SIG-M5 treated with dmso at 0.1 percent for 504 hours (cell line): ENCODE data around the gene KIF21A.

Experiments used
- DNase-seq: peaks from one replicate; lab custom pipeline; 2025; ENCODE audit not compliant: unreplicated experiment; lab: John Stamatoyannopoulos, UW

The KIF21A gene

DNA sequence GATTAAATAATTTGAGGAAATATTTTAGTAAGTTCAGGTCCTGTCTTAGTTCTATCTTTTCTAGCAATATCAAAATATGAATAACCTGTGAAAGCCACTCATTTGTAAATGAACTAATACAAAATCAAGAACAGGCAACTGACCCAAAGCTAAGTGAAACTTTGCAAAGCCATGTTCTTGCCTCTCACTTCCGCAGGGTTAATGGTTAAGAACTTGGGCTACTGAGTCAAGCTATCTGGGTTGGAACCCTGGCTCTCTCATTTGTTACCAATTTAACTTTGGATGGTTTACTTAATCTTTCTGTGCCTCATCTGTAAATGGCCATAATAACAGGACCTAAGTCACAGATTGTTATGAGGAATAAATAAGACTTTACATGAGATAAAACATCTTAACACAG is 2.8 kb downstream of the KIF21A start:
- DNase-seq: no peak

- DNase-seq: no peak
Observed at GRCh38 chr12:39435531-39435930, 7.4 kb downstream of the KIF21A start.

- no peak for DNase-seq
Observed at GRCh38 chr12:39431797-39432196, 11.1 kb downstream of the KIF21A start.

DNA sequence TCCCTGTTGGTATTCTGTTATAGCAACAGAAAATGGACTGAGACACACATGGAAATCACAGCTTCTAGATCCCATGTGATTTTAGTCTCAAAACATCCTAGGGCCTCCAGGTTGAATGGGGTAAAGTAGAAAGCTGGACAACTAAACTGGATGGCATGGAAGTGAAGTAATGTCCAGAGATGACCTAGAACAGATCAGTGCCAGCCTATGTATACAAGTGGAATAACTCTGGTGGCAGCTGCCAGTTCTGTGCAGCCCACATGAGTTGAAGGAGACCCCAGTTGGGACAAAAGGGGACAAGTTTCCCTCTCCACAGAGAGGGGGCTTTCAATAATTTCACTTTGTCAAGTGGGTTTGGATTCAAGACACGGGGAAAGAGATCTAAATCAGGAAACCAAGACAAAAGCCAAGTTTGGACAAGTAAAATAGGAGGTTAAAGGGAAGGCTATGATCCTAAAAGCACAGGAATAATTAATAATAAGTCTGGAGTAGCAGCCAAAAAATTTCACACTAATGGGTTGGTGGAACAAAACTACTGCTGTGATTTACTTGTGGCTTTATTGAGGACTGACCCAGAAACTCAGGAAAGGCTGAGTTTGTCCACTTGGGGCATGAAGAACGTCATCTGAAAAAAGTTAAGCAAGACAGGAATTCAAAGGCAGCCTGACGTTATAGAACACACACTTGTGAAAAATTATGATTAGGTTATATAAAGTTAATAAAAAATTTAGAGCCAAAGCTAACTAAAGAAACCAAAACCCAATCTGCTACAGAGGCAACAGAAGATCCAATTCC is 11.7 kb downstream of the KIF21A start:
- no peak for DNase-seq

GRCh38 chr12:39429809-39430208 is 13.1 kb downstream of the KIF21A start:
- no peak for DNase-seq

GRCh38 chr12:39427360-39427808 is 15.5 kb downstream of the KIF21A start:
- DNase-seq: no peak

DNA sequence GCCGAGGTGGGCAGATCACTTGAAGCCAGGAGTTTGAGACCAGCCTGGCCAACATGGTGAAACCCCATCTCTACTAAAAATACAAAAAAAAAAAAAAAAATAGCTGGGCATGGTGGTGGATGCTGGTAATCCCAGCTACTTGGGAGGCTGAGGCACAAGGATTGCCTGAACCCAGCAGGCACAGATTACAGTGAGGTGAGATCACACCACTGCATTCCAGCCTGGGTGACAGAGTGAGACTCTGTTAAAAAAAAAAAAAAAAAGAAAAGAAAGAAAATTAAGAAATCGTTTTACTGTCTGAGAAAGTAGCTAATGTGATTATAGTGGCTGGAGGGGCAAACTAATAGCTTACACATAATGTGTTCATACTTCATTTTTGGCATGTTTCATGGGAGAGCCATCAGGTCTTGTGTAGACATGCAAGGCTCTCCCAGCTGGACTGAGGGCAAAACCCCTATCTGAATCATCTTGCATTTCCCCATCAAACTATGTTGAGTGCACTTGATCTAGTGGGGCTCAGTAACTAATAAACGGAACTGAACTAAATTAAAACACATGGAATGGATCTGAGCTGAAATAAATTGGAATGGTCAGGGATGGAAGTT is 16.2 kb downstream of the KIF21A start:
- DNase-seq: no peak

GRCh38 chr12:39420043-39420442 is 22.9 kb downstream of the KIF21A start:
- no peak for DNase-seq

GRCh38 chr12:39419471-39419870 is 23.4 kb downstream of the KIF21A start:
- no peak for DNase-seq

DNA sequence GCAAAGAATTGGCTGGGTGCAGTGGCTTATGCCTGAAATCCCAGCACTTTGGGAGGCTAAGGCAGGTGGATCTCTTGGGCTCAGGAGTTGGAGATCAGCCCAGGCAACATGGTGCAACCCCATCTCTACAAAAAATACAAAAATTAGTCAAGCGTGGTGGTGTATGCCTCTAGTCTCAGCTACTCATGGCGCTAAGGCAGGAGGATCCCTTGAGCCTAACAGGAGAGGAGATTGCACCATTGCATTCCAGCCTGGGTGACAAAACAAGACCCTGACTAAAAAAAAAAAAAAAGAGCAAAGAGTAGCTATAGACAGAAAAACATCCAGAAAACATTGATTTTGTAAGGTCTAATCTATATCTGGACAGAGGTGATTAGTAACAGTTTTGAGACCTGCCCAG is 25.0 kb downstream of the KIF21A start:
- no peak for DNase-seq

DNA sequence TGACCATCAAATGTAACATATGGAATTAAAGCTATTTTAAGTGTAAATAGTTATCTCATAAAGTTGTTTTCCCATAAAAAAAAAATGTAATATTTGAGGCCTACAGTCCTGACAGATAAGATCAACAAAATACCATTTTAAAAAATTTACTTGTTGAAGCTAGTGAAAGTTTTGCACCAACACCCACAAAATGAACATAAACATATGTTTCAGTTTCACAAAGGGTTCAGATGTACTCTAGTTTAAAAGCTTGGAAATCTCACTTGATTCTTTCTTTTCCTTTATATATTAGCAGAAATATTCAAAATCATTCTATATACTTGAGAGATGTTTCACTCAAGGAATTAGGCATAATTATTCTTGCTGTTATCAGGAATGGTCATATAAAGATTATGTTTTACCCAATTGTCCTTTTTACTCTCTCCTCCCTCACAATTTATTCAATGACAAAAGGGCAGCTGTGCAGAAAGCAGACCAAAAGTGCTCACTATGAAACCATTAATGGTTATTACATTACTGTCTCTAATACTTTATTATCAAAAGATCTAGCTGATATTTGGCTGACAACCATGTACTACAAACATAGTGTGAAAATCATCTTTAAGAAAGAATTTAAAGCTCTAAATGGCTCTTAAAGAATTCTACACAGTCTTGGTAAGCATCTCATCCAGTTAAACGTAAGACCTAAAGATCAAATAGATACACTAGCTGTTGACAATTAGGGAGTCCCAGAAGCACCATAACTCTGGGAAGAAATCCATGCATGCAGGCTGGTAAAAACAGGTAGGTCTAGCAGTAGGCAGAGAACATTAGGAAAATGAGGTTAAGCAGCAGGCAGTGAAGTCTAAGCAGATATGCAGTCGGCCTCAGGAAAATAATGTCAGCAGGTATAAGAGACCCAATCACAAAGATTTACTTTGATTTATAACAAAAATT is 28.8 kb downstream of the KIF21A start:
- no peak for DNase-seq

GRCh38 chr12:39412210-39412609 is 30.7 kb downstream of the KIF21A start:
- DNase-seq: no peak

GRCh38 chr12:39406262-39406661 is 36.7 kb downstream of the KIF21A start:
- DNase-seq: no peak

DNA sequence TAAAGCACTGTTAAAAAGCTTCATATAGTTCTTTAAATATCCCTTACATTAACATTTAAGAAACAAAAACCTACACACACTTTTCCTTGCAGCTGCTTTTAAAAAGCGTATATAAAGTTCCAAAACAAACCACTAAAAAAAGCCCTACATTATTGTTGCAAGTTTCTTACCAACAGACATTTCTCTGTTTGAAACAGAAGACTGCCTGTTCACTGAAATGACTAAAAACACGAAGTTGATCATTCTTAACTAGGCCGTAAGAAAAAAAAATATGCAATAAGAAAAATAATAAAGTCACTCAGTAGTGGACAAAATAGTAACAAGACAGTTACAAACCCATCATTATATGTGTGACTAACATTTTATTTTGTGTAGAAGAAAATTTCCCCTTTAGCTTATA is 37.3 kb downstream of the KIF21A start:
- no peak for DNase-seq

DNA sequence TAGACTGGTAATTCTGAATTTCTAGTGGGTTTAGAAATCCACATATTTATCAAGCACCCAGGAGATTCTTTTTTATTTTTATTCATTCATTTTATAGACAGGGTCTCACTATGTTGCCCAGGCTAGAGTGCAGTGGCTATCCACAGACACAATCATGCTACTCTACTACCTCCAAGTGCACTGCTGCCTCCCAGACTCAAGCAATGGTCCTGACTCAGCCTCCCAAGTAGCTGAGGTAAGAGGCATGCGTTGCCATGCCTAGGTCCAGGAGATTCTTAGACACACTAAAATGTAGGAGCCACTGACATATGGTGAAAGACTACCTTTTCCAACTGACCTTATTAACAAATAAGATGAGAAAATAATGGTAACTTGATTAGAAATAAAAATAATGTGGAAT is 38.9 kb downstream of the KIF21A start:
- no peak for DNase-seq

DNA sequence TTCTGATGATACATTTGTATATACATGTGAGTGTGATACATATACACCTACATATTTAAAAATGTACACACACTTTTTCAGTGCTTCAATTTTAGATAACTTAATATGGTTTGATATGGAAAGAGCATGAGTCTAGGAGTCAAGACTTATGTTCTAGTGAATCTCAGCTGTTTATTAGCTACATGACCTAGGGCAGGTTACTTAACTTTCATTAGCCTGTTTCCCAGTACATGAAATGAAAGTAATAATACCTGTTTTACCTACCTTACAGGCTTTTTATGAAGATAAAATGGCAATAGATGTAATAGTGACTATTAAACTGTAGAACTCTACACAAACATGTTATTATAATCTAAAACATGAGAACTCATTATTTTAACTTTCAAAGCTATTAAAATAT is 39.5 kb downstream of the KIF21A start:
- no peak for DNase-seq

DNA sequence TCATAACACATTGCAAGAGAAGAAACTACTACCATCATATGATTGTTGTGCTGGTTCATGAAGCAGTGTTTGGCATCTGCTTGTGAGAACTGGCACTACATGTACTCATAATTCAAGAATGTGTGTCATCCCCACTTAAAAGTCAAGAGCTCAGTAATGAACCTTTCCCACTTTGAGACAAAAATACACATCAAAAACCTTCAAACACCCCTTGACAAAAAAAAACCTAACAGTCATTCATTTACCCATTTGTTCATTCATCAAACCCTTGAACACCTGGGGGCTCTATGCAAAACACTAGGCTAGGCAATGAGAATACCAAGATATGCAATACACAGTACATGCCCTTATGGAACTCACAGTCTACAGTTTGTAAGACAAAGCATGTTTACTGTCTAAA is 40.0 kb downstream of the KIF21A start:
- DNase-seq: no peak

DNA sequence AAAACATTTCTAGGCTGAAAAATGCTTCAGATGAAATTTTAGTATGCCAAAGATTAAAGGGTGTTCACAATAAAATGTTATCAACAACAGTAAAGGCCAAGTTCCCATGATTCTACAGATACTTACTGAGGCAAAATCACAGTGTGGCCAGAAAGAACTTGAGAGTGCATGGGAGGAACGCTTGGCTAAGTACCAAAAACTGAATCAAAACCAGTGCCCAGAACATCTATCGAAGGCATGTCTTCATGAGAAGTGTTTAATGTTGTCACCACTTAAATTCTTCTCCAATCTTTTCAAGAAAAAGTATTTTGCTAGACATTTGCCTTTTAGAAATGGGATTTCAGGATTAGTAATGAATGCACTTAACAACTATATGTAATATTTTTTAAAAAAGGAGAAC is 41.5 kb downstream of the KIF21A start:
- no peak for DNase-seq

GRCh38 chr12:39395866-39396265 is 47.1 kb downstream of the KIF21A start:
- DNase-seq: no peak

DNA sequence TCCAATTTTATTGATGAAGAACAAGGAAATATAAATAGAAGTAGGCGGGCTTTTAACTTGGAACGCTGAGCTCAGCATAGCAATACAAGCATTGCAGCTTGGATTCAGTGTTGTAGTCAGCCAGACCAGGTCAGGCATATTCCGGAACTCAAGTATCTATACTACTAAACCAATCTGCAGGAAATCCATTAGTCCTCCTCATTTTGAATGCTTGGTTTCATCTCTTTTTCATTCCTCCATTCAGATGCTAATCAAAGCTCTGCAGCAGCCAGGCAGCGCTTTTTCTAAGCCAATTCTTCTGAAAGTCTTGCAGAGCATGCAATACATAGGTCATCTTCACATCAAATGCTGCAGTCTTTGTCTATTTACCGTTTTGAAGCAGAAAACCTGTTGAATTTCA is 49.0 kb downstream of the KIF21A start:
- DNase-seq: no peak

- DNase-seq: no peak
Observed at GRCh38 chr12:39393179-39393578, 49.7 kb downstream of the KIF21A start.
